NCI-H2196 treated with DMSO at 0.1 percent for 48 hours (cell line): Measurements from ENCODE around the gene CSTF3.
"Not testable (repeated sequence)": the region's sequence is repeated elsewhere in the genome, so short reads cannot be mapped to it uniquely, and the experiment has no call there.

Source experiments
- DNase-seq: peaks from one replicate; lab custom pipeline; 2025; ENCODE audit not compliant: unreplicated experiment; lab: John Stamatoyannopoulos, UW

CSTF3 gene

DNA sequence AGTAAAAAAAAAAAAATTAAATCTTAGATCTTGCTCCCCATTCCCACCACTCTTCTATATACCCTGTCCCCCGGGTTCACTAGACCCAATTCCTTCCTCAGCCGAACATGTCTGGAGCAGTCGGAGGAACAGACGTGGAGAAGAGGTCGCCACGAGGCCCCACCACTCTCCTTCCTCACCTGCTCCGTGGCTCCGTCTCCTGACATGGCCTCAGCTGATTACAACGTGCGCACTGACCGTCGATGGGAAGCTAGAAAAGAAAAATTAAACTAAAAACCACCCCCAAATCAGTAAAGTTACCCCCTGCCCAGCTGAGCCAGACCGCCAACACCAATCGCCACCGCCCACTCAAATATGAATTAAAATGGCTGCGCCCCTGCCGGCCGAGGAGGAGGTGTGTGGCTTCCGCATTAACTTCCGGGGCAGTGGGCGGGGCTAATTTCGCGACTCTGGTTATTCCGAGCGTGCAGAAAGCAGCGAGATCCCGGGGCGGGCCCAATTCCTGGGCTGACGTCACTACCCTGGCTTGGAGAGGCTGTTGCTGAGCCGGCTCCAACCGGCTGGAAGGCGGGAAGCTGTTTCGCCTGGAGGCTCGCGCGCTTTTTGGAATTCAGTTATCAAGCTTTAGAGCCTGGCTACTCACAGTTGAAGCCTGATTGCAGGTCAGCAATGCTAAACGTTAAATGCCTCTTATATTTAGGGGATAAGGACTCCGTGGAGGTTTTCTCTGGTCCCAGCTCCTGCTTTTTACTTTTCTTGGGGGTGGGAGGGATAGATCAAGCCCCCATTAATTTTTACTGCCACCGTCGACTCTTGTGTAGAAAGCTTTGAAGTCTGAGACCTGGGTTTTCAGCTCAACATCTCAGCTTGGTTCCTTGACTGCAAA, at the start of gene CSTF3:
TSS of gene CSTF3 (minus strand) at position 361 of the 886 bp plus-strand sequence. CDS start at position 206, 155 bp downstream.
- DNase-seq: peak; percentile 98

DNA sequence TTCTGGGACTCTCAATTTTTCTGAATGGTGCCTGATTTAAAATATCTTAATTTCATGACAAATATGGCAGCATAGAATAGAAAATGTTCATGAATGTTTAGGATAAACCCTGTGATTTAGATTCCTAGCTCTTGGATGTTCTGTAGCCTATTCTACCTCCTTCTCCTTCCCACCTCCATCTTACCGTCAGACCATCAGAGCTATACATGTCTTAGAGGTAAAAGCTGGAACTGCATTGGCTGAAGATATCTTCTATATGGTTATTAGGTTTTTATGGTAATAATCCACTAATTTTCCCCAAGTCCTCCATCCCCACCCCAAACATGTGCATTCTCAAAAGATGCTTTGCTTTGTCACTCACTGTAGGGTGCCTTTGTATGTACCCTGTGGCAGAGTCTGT, 46.9 kb upstream of the CSTF3 start:
- no peak for DNase-seq

DNA sequence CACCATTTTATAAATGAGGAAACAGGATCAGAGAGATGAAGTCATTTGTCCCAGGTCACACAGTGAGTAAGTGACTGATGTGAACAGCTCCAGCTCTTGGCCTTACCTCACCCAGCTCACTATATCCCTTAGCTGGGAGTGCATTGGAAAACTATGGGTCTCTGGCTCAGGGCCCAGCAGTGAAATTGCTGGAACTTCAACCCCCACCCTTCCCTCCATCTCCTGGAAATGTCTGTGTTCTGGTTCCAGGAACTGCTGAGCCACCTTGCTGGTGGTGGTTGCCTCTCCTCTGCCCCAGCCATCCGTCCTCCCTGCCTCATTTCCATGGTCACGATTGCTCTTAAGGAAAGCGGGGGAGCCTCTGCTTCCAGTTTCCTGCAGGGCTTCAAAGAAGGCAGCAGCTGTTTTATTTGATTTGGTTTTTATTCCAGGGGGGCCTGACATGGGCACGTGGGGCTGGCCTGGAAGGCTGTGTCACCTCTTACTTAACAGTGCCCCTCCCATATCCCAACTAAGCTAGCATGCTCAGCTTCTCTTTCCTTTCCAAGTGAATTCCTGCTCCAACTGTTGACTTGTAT, 46.2 kb upstream of the CSTF3 start:
- DNase-seq: no peak

DNA sequence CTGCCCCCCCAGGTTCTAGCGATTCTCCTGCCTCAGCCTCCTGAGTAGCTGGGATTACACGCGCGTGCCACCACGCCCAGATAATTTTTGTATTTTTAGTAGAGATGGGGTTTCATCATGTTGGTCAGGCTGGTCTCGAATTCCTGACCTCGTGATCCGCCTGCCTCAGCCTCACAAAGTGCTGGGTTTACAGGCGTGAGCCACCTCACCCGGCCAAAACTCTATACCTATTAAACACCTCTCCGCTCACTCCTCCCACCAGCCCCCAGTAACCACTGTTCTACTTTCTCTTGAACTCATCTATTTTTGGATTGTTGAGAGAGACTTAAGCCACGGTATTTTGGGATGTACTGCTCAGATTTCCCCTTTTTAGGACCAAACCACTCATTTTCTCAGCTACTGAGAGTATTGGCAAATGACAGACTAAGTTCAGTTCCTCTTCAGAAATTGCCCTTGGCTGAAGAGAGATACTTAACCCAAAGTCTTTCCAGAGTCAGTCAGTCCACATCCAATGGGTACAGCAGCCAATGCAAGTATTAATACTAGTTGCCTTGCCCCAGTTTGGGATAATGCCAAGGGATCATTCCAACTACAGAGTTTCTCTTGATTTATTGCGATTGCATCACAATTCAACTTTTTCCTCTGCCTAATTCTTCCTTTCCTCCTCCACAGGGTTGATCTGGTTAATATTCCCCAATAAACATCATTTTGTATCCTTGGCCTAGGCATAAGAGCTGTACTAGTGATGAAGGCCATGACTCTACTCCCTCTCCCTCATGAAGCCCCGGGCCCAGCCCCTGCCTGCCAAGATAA, 36.8 kb upstream of the CSTF3 start:
- DNase-seq: no peak

DNA sequence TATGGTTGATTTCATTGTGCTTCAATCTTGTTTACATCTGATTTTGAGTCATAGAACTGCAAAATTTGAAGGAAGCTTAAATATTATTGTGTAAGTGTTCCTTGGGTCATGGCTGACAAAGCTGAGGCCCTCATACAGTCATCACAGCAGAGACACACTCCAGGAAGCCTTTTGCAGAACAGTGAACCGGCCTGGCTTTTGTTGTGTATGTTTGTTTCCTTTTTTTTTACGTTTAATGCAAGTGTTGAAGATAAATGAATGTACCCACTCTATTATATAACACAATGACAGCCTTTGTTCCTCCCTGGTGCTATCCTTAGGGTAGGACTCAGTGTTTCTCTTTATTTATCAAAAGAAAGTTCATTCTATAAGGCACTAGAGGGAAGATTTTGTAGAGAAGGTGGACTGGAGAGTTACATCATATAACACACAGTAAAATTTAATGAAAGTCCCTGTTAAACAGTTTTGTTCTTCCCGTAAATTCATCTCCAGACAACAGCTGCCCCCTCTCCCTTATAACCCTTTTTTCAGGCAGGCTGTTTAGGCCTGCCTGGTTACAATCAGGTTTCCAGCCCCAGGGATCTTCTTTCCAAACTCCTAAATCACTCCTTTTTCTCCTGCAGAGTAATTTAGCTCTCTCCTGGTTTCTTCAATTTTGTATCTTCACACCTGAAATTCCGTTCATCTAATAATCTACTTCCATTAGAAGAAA, 34.3 kb upstream of the CSTF3 start:
- DNase-seq: no peak

DNA sequence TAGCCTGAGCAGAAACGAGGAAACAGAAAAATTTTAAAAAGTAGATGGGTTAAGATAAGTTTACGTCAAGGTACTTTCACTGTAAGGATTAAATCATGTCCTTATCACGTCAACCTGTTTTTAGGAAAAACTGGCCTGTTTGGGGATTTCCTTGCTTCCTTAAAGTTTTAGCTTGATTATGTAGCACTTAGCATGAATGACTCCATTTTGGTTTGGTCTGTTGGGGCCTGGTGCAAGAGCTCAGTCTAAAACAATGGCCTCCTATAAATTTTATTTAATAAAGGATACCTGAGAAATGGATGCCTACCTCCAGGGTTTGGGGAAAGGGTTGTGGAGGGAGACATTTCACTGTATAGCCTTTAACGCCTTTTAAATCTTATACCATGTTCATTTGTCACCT, 33.2 kb upstream of the CSTF3 start:
- no peak for DNase-seq

DNA sequence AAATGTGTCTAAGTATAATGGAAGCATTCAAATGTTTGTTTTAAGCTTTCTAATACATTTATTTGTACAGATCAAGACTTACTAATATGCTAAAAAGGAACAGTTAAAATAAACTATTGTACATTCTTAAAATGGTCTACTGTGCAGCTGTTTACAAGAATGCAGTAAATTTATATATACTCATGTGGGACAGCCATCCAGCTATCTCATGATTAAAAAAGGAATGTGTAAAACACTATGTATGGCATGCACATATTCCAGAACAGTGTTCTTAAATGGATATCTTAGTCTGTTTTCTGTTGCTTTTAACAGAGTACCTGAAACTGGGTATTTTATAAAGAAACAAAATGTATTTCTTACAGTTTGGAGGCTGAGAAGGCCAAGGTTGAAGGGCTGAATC, 30.2 kb upstream of the CSTF3 start:
- no peak for DNase-seq

DNA sequence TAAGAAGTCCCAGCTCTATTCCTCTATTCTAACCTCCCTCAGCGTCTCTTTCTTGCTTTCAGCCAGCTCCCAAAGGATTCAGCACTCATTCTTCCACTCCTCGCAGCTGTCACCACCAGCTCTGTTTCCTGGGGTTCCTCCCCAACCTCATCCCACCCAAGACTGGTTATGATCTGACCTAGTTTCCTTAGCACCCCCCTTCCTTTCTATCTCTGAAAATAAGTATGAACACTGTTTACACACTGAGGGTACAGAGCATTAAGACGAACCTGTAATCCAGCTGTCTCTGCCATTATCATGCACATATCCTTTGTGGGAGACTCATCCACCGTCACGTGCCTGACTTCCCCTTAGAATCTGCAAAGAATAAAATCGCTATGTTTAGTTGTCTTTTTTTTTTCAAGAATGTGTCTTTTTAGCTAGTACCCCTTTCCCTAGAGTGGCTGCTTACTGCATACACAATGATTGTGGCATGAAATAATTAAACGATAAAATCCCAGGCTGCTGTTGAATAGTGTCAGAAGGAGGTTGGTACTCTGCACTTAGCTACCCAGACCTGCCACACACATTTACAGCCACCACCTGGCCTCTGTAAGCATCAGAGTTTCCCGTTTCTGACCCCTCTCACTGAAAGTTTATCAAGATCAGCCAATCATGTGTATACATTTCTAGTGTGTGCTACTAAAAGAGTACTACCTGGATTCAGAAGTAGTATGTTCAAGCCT, 26.9 kb upstream of the CSTF3 start:
- no peak for DNase-seq

DNA sequence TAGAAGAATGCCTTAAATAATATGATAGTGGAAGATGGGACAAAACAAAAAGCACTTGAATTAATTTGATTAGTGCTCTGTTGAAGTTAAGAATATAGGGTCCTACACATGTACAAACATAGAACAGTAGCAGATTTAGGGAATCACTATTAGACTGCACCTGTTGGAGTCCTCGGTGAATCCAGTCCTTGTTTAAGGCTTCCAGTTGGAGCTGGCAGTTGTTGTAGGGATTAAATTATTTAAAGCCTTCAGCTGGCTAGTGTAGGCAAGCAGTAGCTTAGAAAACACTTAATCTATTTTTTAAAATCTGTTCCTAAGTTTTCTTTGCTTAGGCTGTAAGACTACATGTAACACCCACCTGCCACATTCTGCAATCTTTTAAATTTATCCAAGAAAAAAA, 24.5 kb upstream of the CSTF3 start:
- DNase-seq: no peak

DNA sequence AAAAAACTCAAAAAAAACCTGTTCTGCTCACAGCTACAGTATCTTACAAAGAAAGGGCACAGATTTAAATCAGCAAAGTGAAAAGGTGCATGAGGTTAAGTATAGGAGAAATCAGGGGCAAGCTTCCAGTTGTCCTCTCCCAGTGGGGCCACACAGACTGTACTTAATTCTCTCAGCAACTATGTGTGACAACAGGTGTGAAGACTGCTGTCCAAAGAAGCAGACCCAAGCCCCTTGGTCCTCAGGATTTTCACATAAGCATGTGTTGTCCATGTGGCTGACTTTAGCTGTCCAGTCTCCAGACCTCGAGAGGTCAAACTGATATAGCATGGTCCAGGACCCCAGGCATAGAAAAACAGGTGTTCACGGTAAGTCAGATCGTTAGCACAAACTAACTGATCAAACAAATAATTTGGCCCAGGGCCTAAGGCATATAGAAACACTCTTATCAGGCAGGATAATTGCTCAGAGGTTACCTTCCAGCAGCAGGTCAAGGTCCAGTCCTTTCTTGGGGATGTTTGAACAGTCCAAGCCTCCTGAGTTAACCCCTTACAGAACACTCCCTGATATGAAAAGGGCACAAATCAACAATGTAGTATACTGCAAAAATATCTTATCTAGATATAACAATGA, 21.1 kb upstream of the CSTF3 start:
- DNase-seq: no peak

DNA sequence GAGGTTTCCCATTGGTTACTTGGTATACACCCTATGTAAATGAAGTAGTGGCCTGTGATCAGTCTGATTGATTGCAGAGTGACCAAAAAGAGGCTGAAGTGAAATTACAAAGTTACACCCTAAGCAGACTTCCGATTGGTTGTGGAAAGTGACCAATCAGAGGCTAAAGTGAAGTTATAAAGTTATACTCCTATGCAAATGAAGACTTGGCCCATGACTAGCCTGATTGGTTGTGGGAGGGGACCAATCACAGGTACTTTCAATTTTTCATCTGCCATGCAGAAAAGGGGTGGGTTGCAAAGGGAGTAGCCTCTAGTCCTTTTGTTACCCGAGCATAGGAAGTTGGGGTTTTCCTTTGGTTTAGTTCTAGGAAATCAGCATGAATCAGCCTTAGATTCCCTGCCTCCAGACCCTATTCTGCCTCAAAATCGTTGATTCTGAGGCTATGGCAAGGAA, 18.1 kb upstream of the CSTF3 start:
- no peak for DNase-seq

DNA sequence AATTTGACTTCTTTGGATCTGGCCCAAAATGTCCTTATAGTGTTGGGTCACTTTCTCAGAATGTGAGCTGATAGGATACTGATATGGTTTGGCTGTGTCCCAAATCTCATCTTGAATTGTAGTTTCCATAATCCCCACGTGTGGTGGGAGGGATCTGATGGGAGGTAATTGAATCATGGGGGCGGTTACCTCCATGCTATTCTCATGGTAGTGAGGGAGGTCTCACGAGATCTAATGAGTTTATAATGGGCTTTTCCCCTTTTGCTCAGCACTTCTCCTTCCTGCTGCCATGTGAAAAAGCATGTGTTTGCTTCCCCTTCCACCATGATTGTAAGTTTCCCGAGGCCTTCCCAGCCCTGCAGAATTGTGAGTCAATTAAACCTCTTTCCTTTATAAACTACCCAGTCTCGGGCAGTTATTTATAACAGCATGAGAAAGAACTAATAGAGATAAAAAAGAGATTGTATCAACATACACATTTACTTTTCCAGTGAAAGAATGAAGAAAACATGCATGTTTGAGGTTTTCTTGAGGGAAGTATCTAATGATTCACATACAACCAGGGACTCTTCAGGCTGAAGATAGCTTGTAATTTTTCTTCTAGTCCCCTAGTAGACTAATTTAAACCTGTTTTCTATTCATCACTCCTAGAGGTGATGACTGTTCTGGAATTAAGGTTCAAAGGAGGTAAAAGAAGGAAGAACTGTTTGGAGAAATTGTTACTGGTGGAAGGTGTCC, 17.3 kb upstream of the CSTF3 start:
- DNase-seq: no peak

DNA sequence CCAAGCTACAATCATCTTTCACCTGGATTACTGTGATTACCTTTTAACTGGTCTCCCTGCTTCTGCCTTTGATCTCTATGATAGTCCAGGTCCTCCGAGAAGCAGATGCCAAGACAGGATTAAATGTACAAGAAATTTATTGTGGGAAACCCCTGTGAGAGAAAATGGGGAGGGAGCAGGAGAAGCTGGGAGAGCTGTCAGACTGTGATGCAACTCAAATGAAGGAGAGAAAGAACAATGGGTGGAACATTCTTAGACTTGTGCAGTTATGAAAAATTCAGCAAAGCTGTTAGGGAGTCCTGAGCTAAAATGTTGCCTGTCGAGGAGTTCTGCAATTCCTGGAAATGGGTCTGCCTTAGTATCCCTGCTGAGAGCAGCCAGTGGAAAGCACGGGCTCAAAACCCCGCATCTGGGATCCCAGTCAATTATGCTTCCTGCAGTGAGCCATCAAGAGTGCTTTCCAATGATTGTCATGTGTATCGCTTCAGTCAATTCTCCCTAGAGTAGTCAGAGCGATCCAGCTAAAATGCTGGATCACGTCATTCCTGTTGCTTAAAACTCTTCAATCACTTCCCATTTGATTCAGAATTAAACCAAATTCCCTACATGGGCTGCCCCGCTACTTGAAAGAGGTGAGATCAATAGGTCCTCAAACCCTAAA, 16.5 kb upstream of the CSTF3 start:
- DNase-seq: no peak

DNA sequence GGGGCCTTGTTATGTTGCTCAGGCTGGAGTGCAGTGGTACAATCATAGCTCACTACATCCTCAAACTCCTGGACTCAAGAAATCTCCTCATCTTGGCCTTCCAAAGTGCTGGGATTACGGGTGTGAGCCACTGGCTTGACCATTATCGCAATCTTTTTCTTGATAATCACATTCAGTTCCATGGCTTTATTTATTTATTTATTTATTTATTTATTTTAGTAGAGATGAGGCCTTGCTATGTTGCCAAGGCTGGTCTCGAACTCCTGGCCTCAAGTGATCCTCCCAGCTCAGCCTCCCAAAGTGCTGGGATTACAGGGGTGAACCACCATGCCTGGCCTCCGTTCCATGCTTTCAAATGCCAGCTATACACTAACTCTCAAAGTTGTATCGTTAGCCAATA, 15.5 kb upstream of the CSTF3 start:
- not testable (repeated sequence) for DNase-seq

DNA sequence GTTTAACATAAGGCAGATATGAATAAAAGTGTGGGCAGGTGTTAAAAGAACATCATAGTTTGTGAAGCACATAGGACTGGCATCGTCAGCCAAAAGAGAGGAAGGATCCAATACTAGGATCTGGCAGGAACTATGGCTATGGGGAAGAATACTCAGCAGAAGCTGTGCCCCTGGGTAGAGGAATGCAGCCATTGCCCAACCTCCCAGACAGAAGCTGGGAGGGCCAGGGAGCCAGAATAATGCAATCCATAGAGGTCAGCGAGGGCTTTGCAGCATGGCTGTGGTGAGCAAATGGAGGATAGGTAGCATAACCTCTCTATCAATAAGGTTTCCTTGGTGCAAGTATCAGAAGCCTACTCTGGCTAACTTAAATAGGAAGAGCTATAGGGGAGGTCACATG, 11.7 kb upstream of the CSTF3 start:
- no peak for DNase-seq

DNA sequence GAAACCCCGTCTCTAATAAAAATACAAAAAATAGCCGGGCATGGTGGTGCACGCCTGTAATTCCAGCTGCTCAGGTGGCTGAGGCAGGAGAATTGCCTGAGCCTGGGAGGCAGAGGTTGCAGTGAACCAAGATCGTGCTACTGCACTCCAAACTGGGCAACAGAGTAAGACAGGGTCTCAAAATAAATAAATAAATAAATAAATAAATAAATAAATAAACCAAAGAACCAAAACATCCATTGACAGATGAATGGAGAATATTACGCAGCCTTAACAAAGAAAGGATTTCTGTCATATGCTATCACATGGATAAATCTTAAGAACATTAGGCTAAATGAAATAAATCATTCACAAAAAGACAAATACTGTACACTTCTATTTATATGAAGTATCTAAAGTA, 11.1 kb upstream of the CSTF3 start:
- no peak for DNase-seq

DNA sequence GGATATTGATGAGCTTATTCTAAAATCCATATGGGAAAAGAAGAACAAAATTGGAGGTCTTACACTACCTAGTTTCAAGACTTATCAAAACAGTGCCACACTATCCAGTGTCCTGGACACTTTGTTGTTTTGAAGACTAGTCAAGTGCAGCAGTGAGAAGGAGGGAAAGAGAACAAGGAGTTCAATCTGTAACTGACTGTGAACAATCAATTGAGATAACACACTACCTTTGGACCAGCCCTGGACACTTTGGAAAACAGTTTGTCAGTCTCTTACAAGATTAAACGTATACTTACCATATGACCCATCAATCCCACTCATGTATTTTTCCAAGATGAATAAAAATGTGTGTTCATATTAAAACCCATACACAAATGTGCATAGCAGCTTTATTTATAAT, 10.0 kb upstream of the CSTF3 start:
- no peak for DNase-seq

DNA sequence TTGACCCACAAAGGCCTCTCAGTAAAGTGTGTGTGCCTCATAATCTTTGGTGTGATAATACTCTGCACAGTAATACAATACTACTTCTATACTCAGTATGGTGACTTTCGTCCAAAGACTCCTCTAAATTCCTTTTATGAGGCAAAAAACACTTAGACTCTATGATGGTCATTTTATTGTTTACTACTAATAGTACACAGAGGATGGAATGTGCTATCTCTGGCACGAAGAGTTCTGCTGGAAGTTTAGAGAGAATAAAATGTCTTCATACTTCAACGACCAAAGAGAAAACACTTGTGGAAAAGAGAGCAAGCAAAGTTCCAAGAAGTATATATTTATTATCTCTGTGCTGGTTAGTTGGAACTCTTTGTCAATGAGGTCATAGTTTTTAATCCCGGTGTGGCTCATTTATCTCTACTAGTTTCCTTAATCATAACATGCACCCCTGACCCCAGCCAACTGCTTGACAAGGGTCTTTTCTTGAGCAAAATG, 7.5 kb upstream of the CSTF3 start:
- no peak for DNase-seq

DNA sequence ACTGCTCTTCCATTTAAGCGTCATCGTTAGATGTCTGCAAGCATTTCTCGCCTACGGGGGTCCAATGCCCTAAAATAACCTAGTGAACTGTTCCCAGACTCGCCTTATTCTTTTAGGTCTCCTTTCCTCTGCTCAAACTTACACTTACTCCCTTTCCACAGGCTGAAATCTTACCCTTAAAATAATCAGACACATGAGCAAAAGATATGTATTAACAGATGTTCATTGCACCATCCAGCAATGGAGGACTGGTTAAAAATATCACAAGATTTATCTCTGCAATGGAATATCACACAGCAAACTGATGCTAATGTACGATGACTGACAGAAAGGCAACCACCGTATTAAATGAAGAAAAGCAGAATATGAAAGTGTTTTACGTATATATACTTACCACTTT, 1.6 kb upstream of the CSTF3 start:
- DNase-seq: no peak
